ENCODE measurements around the gene MPHOSPH9.

- TF ChIP-seq CTCF (IDR thresholded peaks at IDR 0.05), result no peak
- TF ChIP-seq REST (IDR thresholded peaks at IDR 0.05; ENCODE audit: insufficient read depth in 1 of 2, low read depth in 2 of 2, low read length in 1 of 2), result no peak
- no peak for TF ChIP-seq POLR2AphosphoS5 (IDR thresholded peaks at IDR 0.05; ENCODE audit: low read depth, low read length)
- no peak for TF ChIP-seq TCF7L2 (IDR thresholded peaks at IDR 0.05; ENCODE audit: low read depth, low read length)
Measured at GRCh38 chr12:123232472-123232806, 502 bp downstream of the MPHOSPH9 start.
